SK-N-SH (cell line): ENCODE data around the gene HLA-A.

Experiments
- CHD2 ChIP-seq: fragments of 150-350 bp; IDR thresholded peaks from 2 replicates; pipeline ENCODE4 v1.6.1; 2018; ENCODE audit warnings: low read length; ENCODE audit not compliant: partially characterized antibody
- CTCF ChIP-seq: fragments of 200-600 bp; sonication (generic); IDR thresholded peaks from 2 replicates; pipeline ENCODE4 v1.6.1; 2017; ENCODE audit warnings: antibody characterized with exemption, mild to moderate bottlenecking, moderate library complexity
- ELF1 ChIP-seq: IDR thresholded peaks from 2 replicates; pipeline ENCODE4 v1.4.0; 2012
- IRF3 ChIP-seq: fragments of 150-350 bp; IDR thresholded peaks from 2 replicates; pipeline ENCODE4 v1.6.1; 2016; ENCODE audit warnings: mild to moderate bottlenecking, low read depth, low read length
- MEF2A ChIP-seq: IDR thresholded peaks from 2 replicates; pipeline ENCODE4 v1.4.0; 2012; ENCODE audit warnings: low read depth, borderline replicate concordance
- NFIC ChIP-seq: IDR thresholded peaks from 2 replicates; pipeline ENCODE4 v1.4.0; 2012; ENCODE audit warnings: borderline replicate concordance
- RAD21 ChIP-seq: IDR thresholded peaks from 2 replicates; pipeline ENCODE4 v1.6.1; 2012; ENCODE audit warnings: mild to moderate bottlenecking, low read length
- RXRA ChIP-seq: IDR thresholded peaks from 2 replicates; pipeline ENCODE4 v1.4.0; 2012; ENCODE audit warnings: low read depth, mild to moderate bottlenecking, borderline replicate concordance
- SMC3 ChIP-seq: IDR thresholded peaks from 2 replicates; pipeline ENCODE4 v1.6.1; 2012; ENCODE audit warnings: low read depth, low read length, improper control_type of control experiment
- TAF1 ChIP-seq: IDR thresholded peaks from 2 replicates; pipeline ENCODE4 v1.6.1; 2012; ENCODE audit warnings: low read depth, mild to moderate bottlenecking, low read length, moderate library complexity, borderline replicate concordance
- USF1 ChIP-seq: IDR thresholded peaks from 2 replicates; pipeline ENCODE4 v1.4.0; 2012; ENCODE audit warnings: low read depth, borderline replicate concordance
- YY1 ChIP-seq: IDR thresholded peaks from 2 replicates; pipeline ENCODE4 v1.4.0; 2012; ENCODE audit warnings: low read depth, mild to moderate bottlenecking

- no peak for TF ChIP-seq SMC3
- TF ChIP-seq IRF3 = no peak
- TF ChIP-seq CTCF = no peak
- TF ChIP-seq TAF1 = no peak
- no peak for TF ChIP-seq USF1
- no peak for TF ChIP-seq RXRA
- TF ChIP-seq MEF2A = no peak
- no peak for TF ChIP-seq ELF1
- TF ChIP-seq NFIC = no peak
- no peak for TF ChIP-seq YY1
- TF ChIP-seq CHD2 = no peak
- TF ChIP-seq RAD21 = no peak
Observed at GRCh38 chr6:29947077-29947980, 5.0 kb downstream of the HLA-A start.
